Measurements from ENCODE around the gene ATN1. TPM values are rescaled to one million over a fixed set of nuclear protein-coding genes. Genes with fewer than 3 reads are reported as not detected.

The ATN1 gene
- total RNA-seq, 2 donors from 2014 or later, result 37.1 to 68.9 TPM

DNA sequence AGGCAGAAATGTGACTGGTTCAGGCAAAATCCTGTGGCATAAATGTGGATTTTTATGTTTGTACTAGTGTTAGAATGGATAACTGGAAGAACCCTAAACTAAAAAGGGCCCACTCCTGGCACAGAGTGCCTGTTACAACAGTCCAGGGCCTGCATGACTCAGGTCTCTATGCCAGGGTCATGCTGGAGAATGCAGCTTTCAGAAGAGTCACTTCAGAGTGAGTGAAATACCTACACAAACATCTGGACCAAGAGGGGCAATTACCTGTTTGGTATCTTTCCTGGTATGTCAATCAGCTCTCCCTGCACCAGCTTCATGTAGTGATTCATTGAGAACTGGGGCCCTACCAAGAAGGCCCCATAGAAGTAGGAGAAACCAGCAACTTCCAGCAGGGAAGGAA lies 53.0 kb downstream of the ATN1 start:
- peaks cover 75% of the 10 kb centered on the region for H3K36me3 ChIP-seq
- no peak for DNase-seq (ENCODE audit: low spot score)
- TF ChIP-seq, protein P1, sequence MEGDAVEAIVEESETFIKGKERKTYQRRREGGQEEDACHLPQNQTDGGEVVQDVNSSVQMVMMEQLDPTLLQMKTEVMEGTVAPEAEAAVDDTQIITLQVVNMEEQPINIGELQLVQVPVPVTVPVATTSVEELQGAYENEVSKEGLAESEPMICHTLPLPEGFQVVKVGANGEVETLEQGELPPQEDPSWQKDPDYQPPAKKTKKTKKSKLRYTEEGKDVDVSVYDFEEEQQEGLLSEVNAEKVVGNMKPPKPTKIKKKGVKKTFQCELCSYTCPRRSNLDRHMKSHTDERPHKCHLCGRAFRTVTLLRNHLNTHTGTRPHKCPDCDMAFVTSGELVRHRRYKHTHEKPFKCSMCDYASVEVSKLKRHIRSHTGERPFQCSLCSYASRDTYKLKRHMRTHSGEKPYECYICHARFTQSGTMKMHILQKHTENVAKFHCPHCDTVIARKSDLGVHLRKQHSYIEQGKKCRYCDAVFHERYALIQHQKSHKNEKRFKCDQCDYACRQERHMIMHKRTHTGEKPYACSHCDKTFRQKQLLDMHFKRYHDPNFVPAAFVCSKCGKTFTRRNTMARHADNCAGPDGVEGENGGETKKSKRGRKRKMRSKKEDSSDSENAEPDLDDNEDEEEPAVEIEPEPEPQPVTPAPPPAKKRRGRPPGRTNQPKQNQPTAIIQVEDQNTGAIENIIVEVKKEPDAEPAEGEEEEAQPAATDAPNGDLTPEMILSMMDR (IDR thresholded peaks at IDR 0.05), result no peak
- H3K27me3 ChIP-seq, result no peaks in the 10 kb centered on the region
- peaks cover 0 to 8% of the 10 kb centered on the region in 2 donors for H3K4me1 ChIP-seq
- H3K9me3 ChIP-seq, result no peaks in the 10 kb centered on the region
- H3K4me3 ChIP-seq, result no peak overlapping the region
- no peak overlapping the region for H3K27ac ChIP-seq

DNA sequence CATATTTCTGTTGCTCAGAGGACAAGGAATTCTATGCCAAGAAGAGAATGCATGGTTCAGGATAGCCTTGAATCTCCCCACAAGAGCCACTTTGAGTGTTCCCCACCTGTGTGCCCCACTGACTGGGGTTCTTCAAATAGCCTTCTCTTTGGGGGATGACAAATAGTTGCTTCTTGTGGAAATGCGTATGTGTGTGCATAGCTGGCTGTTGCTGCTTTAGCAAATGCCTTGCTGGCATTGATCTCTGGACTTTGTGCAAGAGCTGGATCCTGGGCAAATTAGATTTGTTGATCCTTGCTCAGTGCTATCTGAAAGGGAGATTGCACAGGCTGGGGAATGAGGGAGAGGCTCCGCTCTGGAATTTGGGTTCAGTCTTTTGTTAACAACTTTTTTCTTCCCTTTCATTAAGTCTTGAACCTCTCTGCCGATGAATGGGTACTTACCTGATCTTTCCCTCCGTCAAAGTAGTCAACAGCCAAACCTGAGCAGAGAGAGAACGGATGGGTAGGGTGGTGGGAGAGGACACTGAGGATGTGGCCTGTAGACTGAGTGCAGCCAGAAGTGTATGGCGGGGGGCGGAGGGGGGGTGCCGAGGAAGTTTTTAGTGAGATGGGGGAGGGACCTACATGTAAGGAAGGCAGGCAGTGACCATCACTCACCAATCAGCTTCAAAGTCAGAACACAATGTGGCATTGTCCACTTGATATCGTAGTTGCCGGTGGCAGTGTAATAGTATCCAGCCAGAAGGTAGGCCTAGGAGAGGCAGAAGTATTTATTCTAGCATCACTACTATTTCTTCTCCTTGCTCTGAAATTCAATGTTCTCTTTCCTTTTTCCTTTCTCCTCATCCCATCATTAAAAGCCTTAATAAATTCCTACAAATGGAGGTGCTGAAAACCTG lies 53.6 kb downstream of the ATN1 start:
- Histone ChIP-seq H3K4me3 (no peak overlapping the region), H3K27me3 (no peaks in the 10 kb centered on the region), H3K27ac (no peak overlapping the region), H3K36me3 (peaks cover 69% of the 10 kb centered on the region), H3K9me3 (no peaks in the 10 kb centered on the region), H3K4me1 (peaks cover 0 to 8% of the 10 kb centered on the region in 2 donors)
- TF ChIP-seq, protein P1 (IDR thresholded peaks at IDR 0.05), result no peak
- no peak for DNase-seq (ENCODE audit: low spot score)

DNA sequence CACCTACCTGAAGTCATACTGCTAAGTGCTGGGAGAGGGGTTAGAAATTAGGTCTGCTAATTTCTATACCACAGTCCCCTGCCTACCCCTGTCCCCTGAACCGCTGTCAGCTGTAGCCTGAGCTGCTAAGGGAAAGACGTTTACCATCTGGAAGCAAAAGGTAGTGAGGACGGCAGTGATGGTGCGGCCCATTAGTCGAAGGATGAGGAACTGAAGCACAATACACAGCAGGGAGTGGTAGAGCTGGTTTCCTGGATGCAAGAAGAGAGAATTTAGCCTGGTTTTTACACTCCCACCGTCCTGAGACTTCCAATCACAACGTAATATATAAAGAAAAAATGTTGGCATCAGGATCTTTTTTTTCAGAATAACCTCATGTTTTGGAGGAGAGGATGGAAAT lies 54.8 kb downstream of the ATN1 start:
- Histone ChIP-seq H3K27me3 (no peaks in the 10 kb centered on the region), H3K36me3 (peaks cover 62% of the 10 kb centered on the region), H3K4me3 (no peak overlapping the region), H3K4me1 (peaks cover 0 to 8% of the 10 kb centered on the region in 2 donors), H3K9me3 (no peaks in the 10 kb centered on the region), H3K27ac (no peak overlapping the region)
- TF ChIP-seq, protein P1 (IDR thresholded peaks at IDR 0.05), result no peak
- no peak for DNase-seq (ENCODE audit: low spot score)

DNA sequence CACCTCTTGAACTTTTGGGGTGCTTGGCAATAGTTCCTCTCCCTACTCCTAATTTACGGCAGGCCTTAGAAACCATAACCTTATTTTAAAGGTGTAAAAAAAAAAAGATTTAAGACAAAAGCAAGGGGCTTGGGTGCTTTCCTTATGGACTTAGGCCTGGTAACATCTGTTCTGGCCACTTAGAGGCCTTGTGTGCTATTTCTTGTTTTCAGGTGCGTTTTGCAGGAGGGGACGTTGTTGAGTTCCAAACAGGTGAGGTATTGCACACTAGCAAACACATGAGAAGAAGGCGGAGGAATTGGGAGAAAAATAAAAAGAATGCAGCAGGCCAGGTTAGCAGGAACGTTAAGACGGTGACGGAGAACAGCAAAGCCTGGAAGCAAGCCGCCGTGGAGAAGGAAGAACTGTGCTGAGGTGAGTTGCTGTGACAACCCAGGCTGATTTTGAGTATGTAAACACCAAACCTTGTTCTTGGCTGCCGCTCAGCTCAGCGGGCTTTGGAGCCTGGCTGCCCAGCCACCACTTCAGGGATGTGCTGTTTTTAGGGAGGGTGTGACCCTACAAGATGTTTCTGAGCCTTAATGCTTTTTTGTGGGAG lies 60.3 kb downstream of the ATN1 start:
- Histone ChIP-seq H3K4me1 (no peaks in the 10 kb centered on the region), H3K4me3 (no peak overlapping the region), H3K27ac (no peak overlapping the region), H3K36me3 (peaks cover 22% of the 10 kb centered on the region), H3K27me3 (no peaks in the 10 kb centered on the region), H3K9me3 (no peaks in the 10 kb centered on the region)
- no peak for DNase-seq (ENCODE audit: low spot score)
- TF ChIP-seq, protein P1 (IDR thresholded peaks at IDR 0.05), result no peak

MicroRNA genes within 50 kb of the gene (microRNA counts, 767-probe panel; counts per million panel counts)
- microRNA hsa-miR-141-3p (0 to 1,767 counts per million in 2 donors), microRNA hsa-miR-200c-3p (0 to 1,434 counts per million in 2 donors)

Small RNA genes lying within 50 kb of the gene (microRNA-seq; reads per million reads assigned to microRNA genes)
- 2.1 to 5.0 reads per million in 2 donors for gene MIR141 (ENCODE audit: borderline number of aligned reads in 2 of 2, borderline replicate concordance in 1 of 2)
- gene MIR200C (ENCODE audit: borderline number of aligned reads in 2 of 2, borderline replicate concordance in 1 of 2), result 92.1 to 197 reads per million in 2 donors

Other genes with a start within 250 kb of the ATN1 start
- gene ZNF384, start 238.6 kb upstream of the ATN1 start, total RNA-seq, result 10 to 100 TPM; 23.8 to 33.3 TPM
- not detected for gene PIANP, start 227.1 kb upstream of the ATN1 start, total RNA-seq
- 10 to 100 TPM; 72.7 to 73.6 TPM for gene COPS7A, start 203.9 kb upstream of the ATN1 start, total RNA-seq
- 100 to 1,000 TPM; 121 to 138 TPM for gene MLF2, start 174.8 kb upstream of the ATN1 start, total RNA-seq
- 100 to 1,000 TPM in 1 of 2 donors, 10 to 100 TPM in 1; 67.8 to 119 TPM for gene PTMS, start 161.6 kb upstream of the ATN1 start, total RNA-seq
- gene LAG3, start 155.4 kb upstream of the ATN1 start, total RNA-seq, result under 1 TPM in 1 of 2 donors, not detected in 1; 0.47 TPM
- 1 to 10 TPM; 3.2 to 7.3 TPM for gene CD4, start 138.4 kb upstream of the ATN1 start, total RNA-seq
- 1 to 10 TPM in 1 of 2 donors, under 1 TPM in 1; 0.44 to 7.0 TPM for gene GPR162, start 106.1 kb upstream of the ATN1 start, total RNA-seq
- 10 to 100 TPM in 1 of 2 donors, 1 to 10 TPM in 1; 7.0 to 11.0 TPM for gene P3H3, start 99.6 kb upstream of the ATN1 start, total RNA-seq
- 1 to 10 TPM in 1 of 2 donors, under 1 TPM in 1; 0.83 to 1.5 TPM for gene GNB3, start 87.0 kb upstream of the ATN1 start, total RNA-seq
- 1 to 10 TPM in 1 of 2 donors, under 1 TPM in 1; 0.39 to 1.7 TPM for gene CDCA3, start 76.7 kb upstream of the ATN1 start, total RNA-seq
- gene USP5, start 75.8 kb upstream of the ATN1 start, total RNA-seq, result 10 to 100 TPM; 35.3 to 45.1 TPM
- 100 to 1,000 TPM; 755 to 842 TPM for gene TPI1, start 60.4 kb upstream of the ATN1 start, total RNA-seq
- gene SPSB2, start 54.7 kb upstream of the ATN1 start, total RNA-seq, result 1 to 10 TPM; 4.1 to 6.4 TPM
- gene LRRC23, start 23.1 kb upstream of the ATN1 start, total RNA-seq, result 10 to 100 TPM in 1 of 2 donors, 1 to 10 TPM in 1; 8.4 to 15.6 TPM
- gene ENO2, start 13.4 kb upstream of the ATN1 start, total RNA-seq, result 10 to 100 TPM in 1 of 2 donors, 1 to 10 TPM in 1; 9.7 to 36.9 TPM
- not detected for gene RNU7-1, start 15.9 kb downstream of the ATN1 start, total RNA-seq
- 100 to 1,000 TPM; 398 to 533 TPM for gene C12orf57, start 16.1 kb downstream of the ATN1 start, total RNA-seq
- gene PTPN6, start 23.4 kb downstream of the ATN1 start, total RNA-seq, result 1 to 10 TPM; 3.7 to 7.5 TPM
- gene PHB2, start 42.7 kb downstream of the ATN1 start, total RNA-seq, result 100 to 1,000 TPM; 160 to 183 TPM
- 10 to 100 TPM; 16.5 to 28.4 TPM for gene EMG1, start 43.0 kb downstream of the ATN1 start, total RNA-seq
- 10 to 100 TPM; 20.0 to 33.3 TPM for gene LPCAT3, start 90.5 kb downstream of the ATN1 start, total RNA-seq
- gene C1S, start 132.8 kb downstream of the ATN1 start, total RNA-seq, result 100 to 1,000 TPM; 114 to 232 TPM
- 100 to 1,000 TPM; 191 to 467 TPM for gene C1R, start 164.5 kb downstream of the ATN1 start, total RNA-seq
- gene C1RL, start 181.3 kb downstream of the ATN1 start, total RNA-seq, result 10 to 100 TPM; 18.7 to 34.7 TPM
- not detected for gene RBP5, start 200.9 kb downstream of the ATN1 start, total RNA-seq
- 1 to 10 TPM; 6.1 to 8.3 TPM for gene CLSTN3, start 202.4 kb downstream of the ATN1 start, total RNA-seq